NCI-H510A (cell line): ENCODE data around the gene MEGF11.

Experiments
- DNase-seq: peaks from one replicate; lab custom pipeline; 2025; lab: John Stamatoyannopoulos, UW

Gene MEGF11

GRCh38 chr15:65939901-65940617 lies 313.5 kb downstream of the MEGF11 start:
- no peak for DNase-seq

- no peak for DNase-seq
These were observed 314.9 kb downstream of the MEGF11 start for GRCh38 chr15:65938604-65939003.

- no peak for DNase-seq
These were observed 316.1 kb downstream of the MEGF11 start for GRCh38 chr15:65937476-65937875.

- no peak for DNase-seq
These were observed 316.5 kb downstream of the MEGF11 start for GRCh38 chr15:65937054-65937453.

- DNase-seq, result no peak
These were observed 317.3 kb downstream of the MEGF11 start for GRCh38 chr15:65936282-65936681.

GRCh38 chr15:65935391-65935790 lies 318.2 kb downstream of the MEGF11 start:
- no peak for DNase-seq

GRCh38 chr15:65931221-65931620 lies 322.3 kb downstream of the MEGF11 start:
- no peak for DNase-seq

- peak; percentile 30 for DNase-seq
These were observed 323.4 kb downstream of the MEGF11 start for GRCh38 chr15:65930134-65930533.

GRCh38 chr15:65929573-65929972 lies 324.0 kb downstream of the MEGF11 start:
- DNase-seq, result no peak

- DNase-seq, result no peak
These were observed 326.0 kb downstream of the MEGF11 start for GRCh38 chr15:65927545-65927944.

- DNase-seq, result no peak
These were observed 326.7 kb downstream of the MEGF11 start for GRCh38 chr15:65926899-65927298.

- DNase-seq, result no peak
These were observed 327.1 kb downstream of the MEGF11 start for GRCh38 chr15:65926459-65926858.

- no peak for DNase-seq
These were observed 328.2 kb downstream of the MEGF11 start for GRCh38 chr15:65925338-65925737.

- no peak for DNase-seq
These were observed 329.5 kb downstream of the MEGF11 start for GRCh38 chr15:65924004-65924403.

- no peak for DNase-seq
These were observed 330.3 kb downstream of the MEGF11 start for GRCh38 chr15:65923264-65923663.

GRCh38 chr15:65922621-65923020 lies 330.9 kb downstream of the MEGF11 start:
- no peak for DNase-seq

GRCh38 chr15:65921780-65922179 lies 331.8 kb downstream of the MEGF11 start:
- no peak for DNase-seq

- no peak for DNase-seq
These were observed 332.7 kb downstream of the MEGF11 start for GRCh38 chr15:65920825-65921309.

- no peak for DNase-seq
These were observed 333.4 kb downstream of the MEGF11 start for GRCh38 chr15:65920121-65920520.

GRCh38 chr15:65919353-65919752 lies 334.2 kb downstream of the MEGF11 start:
- no peak for DNase-seq

- DNase-seq, result no peak
These were observed 334.6 kb downstream of the MEGF11 start for GRCh38 chr15:65918945-65919344.

- no peak for DNase-seq
These were observed 335.1 kb downstream of the MEGF11 start for GRCh38 chr15:65918357-65918920.

- DNase-seq, result no peak
These were observed 335.6 kb downstream of the MEGF11 start for GRCh38 chr15:65917936-65918335.

- no peak for DNase-seq
These were observed 336.2 kb downstream of the MEGF11 start for GRCh38 chr15:65917407-65917756.
